Activated T-cell treated with anti-CD3 and anti-CD28 coated beads, Interleukin-2, amount 50 U/mL, for 72 hours (primary cell): ENCODE data around the gene MGAT1. TPM values are rescaled to one million over a fixed set of nuclear protein-coding genes. Genes with fewer than 3 reads are reported as not detected.

ENCODE experiments used
- ATAC-seq, 2 donors: fragments of 150-1000 bp; cut with Tn5 transposase; replicated peaks in 1 of 2; 2 replicates each; pipeline ENCODE4 v1.10.0; 2021; ENCODE audit warnings: moderate library complexity in 2 of 2, mild to moderate bottlenecking in 1 of 2
- DNase-seq, 2 donors: peaks; one replicate each; pipeline ENCODE4 v3.0.0; 2021 to 2022; ENCODE audit warnings: mixed read lengths in 1 of 2
- H3K27ac Mint-ChIP-seq: one replicate; pipeline ENCODE4 v1.8.0; 2022; ENCODE audit warnings: mild to moderate bottlenecking, moderate library complexity, mixed read lengths
- H3K27me3 Mint-ChIP-seq: one replicate; pipeline ENCODE4 v1.8.0; 2022; ENCODE audit warnings: low read depth, mixed read lengths
- H3K36me3 Mint-ChIP-seq, 2 donors: one replicate each; pipeline ENCODE4 v1.8.0; 2022; ENCODE audit warnings: mixed read lengths in 2 of 2, mild to moderate bottlenecking in 1 of 2; ENCODE audit not compliant: insufficient read depth in 2 of 2
- H3K4me1 Mint-ChIP-seq: one replicate; pipeline ENCODE4 v1.8.0; 2022; ENCODE audit warnings: low read depth, mixed read lengths
- H3K4me3 Mint-ChIP-seq, 2 donors: one replicate each; pipeline ENCODE4 v1.8.0; 2022; ENCODE audit warnings: mild to moderate bottlenecking in 2 of 2, mixed read lengths in 2 of 2, moderate library complexity in 2 of 2
- H3K9me3 Mint-ChIP-seq, 2 donors: one replicate each; pipeline ENCODE4 v1.8.0; 2022; ENCODE audit warnings: mixed read lengths in 2 of 2
- total RNA-seq, 2 donors: library from RNA; stranded (reverse); gene quantifications; one replicate each; pipeline ENCODE4 v1.2.3, GENCODE V29; 2022

Gene MGAT1
- total RNA-seq, 2 donors from 2014 or later = 102 to 109 TPM

DNA sequence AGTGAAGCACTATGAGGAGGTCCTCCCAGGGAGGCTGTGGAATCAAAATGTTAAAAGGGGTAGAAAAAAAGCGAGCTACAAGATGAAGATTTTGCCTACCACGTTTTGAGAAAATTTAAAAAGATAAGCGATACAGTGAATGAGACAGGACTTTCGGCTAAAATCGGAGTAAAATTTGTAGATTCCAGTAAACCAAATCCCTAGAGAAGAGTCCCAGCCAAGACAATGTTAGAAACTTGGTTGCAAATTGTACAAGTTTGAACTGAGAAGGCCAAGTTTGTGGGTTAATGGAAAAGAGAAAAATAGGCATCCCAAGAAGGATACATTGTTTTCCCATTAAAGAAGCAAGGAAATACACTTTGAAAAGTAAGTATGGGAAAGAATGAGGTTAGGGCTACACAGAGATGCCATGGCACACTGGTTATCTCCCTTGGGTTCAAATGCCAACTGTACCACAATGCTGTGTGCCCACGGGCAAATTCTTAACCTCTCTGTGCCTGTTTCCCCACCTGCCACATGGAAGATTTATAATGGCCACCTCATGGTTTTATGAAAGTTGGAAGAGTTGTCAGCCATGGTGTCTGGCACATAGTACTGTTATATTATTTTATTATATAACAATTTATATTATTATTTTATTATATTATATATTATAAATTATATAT lies 16.2 kb upstream of the MGAT1 start:
- ATAC-seq = no peak

DNA sequence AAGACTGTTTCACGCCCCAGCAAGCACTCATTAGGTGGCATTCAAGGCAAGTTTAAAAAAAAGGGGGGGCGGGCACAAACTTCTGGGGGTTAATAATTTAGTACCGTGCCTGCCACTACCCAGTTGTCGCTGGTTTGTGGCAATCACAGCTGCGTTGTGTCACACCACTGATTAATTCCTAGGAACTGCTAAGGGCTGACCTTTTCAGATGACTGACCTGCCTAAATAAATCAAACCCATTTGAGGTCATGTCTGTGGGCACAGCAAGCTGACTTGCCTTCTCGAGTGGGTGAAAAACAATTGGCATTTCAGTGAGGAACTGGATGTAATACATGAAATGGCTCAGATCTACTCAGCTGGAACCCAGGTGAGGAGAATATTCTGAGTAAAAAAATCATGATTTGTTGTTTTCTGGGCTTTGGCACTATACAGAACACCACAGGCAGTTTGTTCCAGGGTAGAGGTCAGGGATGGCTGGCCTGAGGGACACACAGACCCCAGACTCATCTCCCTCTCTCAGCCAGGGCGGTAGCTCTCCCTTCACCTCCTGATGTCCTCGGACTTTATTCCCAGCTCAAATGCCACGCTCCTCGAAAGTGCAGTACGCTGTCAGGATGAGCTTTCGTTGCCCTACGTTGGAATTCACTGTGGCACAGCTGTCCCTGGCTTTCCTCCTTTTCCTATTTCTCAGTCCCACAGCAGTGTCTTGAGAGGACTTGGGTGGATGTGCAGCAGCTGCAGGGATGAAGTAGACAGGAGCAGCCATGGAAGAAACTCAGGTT lies 15.5 kb upstream of the MGAT1 start:
- Mint-ChIP-seq H3K36me3 (no peaks in the 10 kb centered on the region), H3K27ac (no peak overlapping the region), H3K4me3 (peak overlapping the region; percentile 11 to 31), H3K4me1 (peaks cover 54% of the 10 kb centered on the region), H3K27me3 (no peaks in the 10 kb centered on the region), H3K9me3 (no peaks in the 10 kb centered on the region)
- DNase-seq = no peak
- peak; percentile 16 to 29 for ATAC-seq

More for the DNA sequence above, 16.2 kb upstream of the MGAT1 start:
- Mint-ChIP-seq H3K36me3 (no peaks in the 10 kb centered on the region), H3K4me3 (no peak overlapping the region), H3K27ac (no peak overlapping the region), H3K9me3 (no peaks in the 10 kb centered on the region), H3K4me1 (peaks cover 53% of the 10 kb centered on the region), H3K27me3 (no peaks in the 10 kb centered on the region)
- no peak for DNase-seq

DNA sequence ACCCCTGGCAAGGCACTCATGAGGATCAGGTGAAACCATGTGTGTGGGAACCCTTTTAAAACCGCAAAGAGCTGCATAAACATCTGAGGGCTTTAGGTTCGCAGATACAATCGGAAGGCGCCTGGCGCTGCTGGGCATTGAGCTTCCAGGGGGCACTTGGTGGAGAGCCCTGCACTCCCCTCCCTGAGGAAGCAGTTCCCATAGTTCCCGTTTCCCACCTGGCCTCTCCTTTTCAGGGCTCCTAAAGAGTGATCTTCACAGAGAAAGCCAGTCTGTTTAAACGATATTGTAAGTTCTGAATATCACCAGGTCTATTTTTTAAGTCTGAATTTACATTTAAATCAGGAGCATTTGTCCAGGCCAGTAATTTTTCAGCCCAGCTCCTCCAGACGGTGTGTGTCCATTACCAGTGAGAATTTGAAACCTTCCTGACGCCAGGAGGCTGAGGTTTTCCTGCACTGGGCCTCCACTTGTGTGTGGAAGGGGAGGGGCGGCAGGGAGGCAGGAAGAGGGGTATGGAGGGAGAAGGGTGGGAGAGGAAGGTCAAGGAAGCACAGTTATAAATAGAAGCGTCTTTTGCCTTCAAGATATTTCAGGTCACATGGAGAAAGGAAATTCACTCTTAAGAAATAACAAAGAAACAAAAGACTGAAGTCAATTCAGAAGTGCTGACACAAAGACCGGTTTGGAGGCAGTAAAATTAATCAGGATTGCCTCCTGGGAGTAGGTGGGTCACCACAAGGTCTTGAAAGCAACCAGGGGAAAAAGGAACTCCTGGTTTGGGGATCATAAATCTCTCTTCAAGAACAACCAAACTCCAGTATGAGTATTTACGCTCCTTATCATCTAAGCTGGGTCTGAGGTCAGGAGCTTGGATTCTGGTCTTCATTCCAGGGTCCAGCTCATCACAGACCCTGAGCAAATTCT lies 14.3 kb upstream of the MGAT1 start:
- H3K27me3 Mint-ChIP-seq = no peaks in the 10 kb centered on the region
- DNase-seq = no peak
- peaks cover 63% of the 10 kb centered on the region for H3K4me1 Mint-ChIP-seq
- H3K36me3 Mint-ChIP-seq = no peaks in the 10 kb centered on the region
- peak; percentile 42 to 53 for ATAC-seq
- peak overlapping the region; percentile 67 for H3K27ac Mint-ChIP-seq
- H3K9me3 Mint-ChIP-seq = no peaks in the 10 kb centered on the region
- H3K4me3 Mint-ChIP-seq = peak overlapping the region; percentile 68 to 82

DNA sequence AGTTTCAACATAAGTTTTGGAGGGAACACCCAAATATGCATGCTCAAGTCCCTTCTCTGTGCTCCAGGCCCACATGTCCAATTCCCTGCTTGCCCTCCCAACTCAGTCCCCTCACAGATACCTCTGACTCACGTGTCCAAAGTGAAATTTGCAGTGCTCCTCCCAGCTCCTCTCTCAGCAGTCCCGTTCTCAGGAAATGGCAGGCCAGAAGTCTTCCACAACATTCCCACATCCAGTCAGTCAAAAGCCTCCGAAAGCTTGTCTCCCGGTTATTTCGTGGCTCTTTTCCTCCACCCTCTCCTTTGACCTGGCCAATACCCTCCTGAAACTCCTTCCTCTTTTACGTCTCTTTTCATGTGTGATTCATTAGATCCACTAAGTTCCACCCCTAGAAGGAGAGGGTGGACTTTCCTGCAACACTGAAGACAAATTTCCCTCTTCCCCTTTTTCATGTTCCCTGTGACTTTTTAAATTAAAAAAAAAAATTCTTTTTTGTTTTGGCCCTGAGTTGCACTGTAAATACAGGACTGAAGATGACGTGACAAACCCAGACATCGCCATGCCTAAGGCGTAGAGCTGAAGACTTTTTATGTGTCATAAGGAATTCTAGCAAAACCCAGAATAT lies 12.8 kb upstream of the MGAT1 start:
- no peaks in the 10 kb centered on the region for H3K27me3 Mint-ChIP-seq
- H3K36me3 Mint-ChIP-seq = no peaks in the 10 kb centered on the region
- peak overlapping the region; percentile 9 to 15 for H3K4me3 Mint-ChIP-seq
- H3K9me3 Mint-ChIP-seq = no peaks in the 10 kb centered on the region
- no peak overlapping the region for H3K27ac Mint-ChIP-seq
- peaks cover 67% of the 10 kb centered on the region for H3K4me1 Mint-ChIP-seq
- ATAC-seq (no peak), DNase-seq (no peak)

DNA sequence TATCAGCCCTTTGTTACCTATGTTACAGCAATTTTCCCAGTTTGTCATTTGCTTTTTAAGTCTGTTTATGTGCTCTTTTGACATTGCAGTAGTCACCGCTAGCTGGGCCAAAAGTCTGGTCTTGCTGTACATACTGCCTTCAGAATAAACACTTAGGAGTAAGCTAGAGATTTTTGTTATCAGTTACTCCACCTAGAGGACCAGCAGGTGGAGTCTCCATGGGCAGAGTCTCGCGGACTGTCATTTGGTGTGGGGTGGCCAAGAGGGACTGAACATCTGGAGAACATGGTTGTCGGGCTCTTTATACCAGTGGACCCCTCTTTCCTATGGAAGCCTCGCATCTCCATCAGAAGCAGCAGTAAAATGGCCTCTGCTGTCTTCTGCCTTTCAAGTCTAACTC lies 10.8 kb upstream of the MGAT1 start:
- Mint-ChIP-seq H3K27me3 (no peaks in the 10 kb centered on the region), H3K36me3 (peaks cover 0 to 2% of the 10 kb centered on the region in 2 donors), H3K4me1 (peaks cover 78% of the 10 kb centered on the region), H3K4me3 (peak overlapping the region in 1 of 2 donors; percentile 25), H3K9me3 (no peaks in the 10 kb centered on the region), H3K27ac (peak overlapping the region; percentile 14)
- no peak for ATAC-seq
- no peak for DNase-seq

DNA sequence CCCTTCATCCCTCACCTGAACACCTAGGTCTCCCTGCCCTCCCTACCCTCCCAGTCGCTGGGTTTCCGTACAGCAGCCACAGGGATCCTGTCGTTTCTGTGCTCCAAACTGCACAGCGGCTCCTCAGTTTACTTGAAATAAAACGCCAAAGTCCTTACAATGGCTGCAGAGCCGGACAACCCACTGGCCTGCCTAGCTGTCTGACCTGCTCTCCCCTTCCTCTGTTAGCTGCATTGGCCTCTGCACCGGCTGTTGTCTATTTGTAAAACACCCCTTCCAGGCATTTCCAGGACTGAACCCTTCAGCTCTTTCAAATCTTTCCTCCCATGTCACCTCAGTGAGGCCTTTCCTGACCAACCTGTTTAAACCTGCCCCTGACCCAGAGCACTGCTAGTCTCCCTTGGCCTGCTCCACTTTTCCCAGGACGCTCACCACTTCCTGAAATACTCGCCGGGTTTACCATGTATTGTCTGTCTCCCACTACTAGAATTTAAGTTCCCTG lies 9.1 kb upstream of the MGAT1 start:
- ATAC-seq (no peak), DNase-seq (no peak)
- H3K4me3 Mint-ChIP-seq = peak overlapping the region; percentile 79 to 82
- H3K36me3 Mint-ChIP-seq = peaks cover 0 to 6% of the 10 kb centered on the region in 2 donors
- H3K27me3 Mint-ChIP-seq = no peaks in the 10 kb centered on the region
- no peaks in the 10 kb centered on the region for H3K9me3 Mint-ChIP-seq
- H3K4me1 Mint-ChIP-seq = peaks cover 82% of the 10 kb centered on the region
- H3K27ac Mint-ChIP-seq = peak overlapping the region; percentile 66

DNA sequence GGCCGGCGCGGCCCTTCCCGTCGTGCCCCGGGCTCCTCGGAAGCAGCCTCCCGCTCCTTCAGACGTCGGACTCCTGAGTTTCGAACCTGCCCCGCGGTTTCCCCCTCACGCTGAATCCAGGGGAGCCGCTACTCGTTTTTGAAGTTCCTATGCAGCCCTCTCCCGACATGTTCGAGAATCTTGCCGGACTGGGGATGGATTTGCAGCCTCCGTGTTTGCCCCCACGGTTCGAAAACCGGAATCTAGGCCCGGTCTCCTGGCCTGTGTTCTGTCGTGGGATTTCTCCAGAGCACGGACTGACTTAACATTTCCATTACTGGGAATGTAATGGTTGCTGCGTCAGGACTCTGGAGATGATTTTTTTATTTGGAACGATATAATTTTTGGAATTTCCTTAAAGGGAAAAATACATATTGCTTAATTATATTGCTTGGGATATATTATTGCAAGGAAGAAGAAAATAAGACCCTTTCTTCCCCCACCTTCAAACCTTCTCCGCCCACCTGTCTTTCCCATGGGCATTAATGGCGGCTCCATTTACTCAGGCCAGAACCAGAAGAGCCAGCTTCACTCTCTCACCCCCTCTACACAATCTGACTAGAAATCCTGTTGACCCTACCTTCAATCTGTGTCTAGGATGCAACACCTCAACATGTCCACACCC lies 8.5 kb upstream of the MGAT1 start:
- no peak for ATAC-seq

DNA sequence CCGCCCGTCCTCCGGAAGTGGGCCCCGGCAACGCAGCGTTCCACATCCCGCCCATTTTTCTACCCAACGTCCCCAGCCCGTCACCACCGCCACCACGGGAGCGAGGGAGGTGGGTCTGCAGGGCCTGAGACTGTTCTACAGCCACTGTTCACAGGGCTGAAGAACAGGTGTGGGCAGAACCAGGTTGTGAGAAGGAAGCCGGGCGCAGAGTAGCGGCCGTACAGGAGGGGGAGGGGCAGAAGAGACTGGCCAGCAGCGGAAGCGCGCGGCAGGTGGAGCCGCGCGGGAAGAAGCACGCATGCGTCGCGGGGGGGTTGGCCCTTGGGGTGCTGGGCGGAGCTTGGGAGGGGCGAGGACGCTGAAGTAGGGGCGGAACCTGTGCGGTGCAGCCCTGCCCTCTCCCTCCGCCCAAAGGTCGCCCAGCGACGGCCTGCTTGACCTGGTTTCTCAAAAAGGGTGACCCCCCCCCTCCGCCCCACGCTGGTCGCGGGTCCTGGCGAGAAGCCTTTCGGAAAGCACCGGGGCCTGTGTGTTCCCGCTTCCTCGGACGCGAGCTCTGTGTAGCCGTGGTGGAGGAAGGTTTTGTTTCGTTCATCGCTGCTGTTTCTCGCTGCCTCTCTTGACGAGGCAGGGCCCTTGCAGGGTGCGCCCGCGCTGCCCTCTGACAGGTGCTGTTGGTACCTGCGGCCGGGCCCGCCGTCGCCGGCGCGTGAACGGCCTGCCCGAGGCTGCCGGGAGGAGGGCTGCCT lies 7.8 kb upstream of the MGAT1 start:
- H3K27ac Mint-ChIP-seq = peak overlapping the region; percentile 89
- peak; percentile 96 to 98 for DNase-seq
- peak overlapping the region; percentile 79 to 82 for H3K4me3 Mint-ChIP-seq
- H3K27me3 Mint-ChIP-seq = no peaks in the 10 kb centered on the region
- ATAC-seq = peak; percentile 80 to 81
- no peaks in the 10 kb centered on the region for H3K9me3 Mint-ChIP-seq
- H3K36me3 Mint-ChIP-seq = peaks cover 3 to 6% of the 10 kb centered on the region in 2 donors
- peaks cover 83% of the 10 kb centered on the region for H3K4me1 Mint-ChIP-seq

More for the DNA sequence above, 8.5 kb upstream of the MGAT1 start:
- peak overlapping the region; percentile 79 to 82 for H3K4me3 Mint-ChIP-seq
- peaks cover 0 to 6% of the 10 kb centered on the region in 2 donors for H3K36me3 Mint-ChIP-seq
- peaks cover 83% of the 10 kb centered on the region for H3K4me1 Mint-ChIP-seq
- H3K9me3 Mint-ChIP-seq = no peaks in the 10 kb centered on the region
- H3K27ac Mint-ChIP-seq = peak overlapping the region; percentile 88
- no peak for DNase-seq
- H3K27me3 Mint-ChIP-seq = no peaks in the 10 kb centered on the region

DNA sequence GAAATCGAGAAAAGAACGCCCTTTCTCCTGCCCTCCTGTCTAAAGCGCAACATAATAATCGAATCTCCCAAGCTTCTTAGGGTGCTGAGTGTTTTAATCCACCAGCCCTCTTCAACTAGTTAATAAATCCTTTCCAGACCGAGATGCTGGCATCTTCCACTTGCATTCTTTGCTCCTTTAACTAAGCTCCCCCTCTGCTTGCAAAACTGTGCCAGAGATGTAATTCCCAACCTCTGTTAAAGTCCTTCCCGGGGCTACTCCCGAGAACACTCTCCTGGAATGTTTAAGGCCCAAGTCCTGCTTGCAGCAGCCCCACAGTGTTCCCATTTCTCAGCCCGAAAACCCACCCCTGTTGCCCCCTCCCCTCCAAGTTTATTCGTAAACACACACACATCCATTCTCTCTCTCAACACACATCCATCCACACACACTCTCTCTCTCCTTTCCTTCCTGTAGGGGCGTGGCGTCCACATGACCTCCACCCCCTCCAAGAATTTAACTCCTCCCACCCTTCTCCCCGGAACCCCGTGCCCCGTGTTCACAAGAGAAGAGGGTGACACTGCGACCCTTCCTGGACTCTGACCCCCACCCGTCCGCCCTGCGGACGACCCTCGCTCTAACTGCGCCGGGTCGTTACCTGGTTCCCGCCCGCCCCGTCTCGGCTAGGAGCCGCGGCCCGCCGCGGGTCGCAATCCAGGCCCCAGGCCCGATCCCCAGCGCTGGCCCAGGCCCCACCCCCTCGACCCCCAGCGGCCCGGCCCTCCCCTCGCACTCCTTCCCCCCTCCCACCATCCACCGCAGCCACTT lies 7.0 kb upstream of the MGAT1 start:
- Mint-ChIP-seq H3K36me3 (peaks cover 3 to 6% of the 10 kb centered on the region in 2 donors), H3K27ac (peak overlapping the region; percentile 98)
- DNase-seq = peak; percentile 88 to 91

DNA sequence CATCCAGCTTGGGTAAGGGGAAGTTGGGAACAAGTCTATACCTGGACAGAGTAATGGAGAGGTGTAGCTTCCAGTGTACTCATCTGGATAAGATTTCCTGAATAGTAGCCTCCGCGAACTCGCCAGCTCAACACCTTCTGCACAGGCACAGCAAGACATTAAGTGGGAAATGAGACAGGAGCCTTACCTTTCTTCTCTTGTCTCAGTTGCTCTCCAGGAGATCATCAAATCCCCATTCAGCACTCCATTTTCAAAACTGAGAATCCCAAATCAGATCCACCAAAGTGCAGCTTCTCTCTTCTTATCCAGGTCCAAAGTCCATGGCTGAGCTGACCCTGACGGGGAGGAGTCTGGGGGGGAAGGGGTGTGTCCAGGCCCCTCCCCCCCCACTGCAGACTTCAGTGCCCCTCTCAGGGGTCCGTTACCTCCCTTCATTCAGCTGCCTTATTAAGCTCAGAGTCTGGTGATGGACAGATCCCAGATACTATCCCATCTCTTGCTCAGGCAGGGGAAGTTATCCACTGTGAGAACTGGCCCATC lies 5.9 kb upstream of the MGAT1 start:
- peak overlapping the region; percentile 98 for H3K27ac Mint-ChIP-seq
- H3K9me3 Mint-ChIP-seq = no peaks in the 10 kb centered on the region
- ATAC-seq (no peak), DNase-seq (no peak)
- peak overlapping the region; percentile 63 to 79 for H3K4me3 Mint-ChIP-seq
- H3K27me3 Mint-ChIP-seq = no peaks in the 10 kb centered on the region
- H3K4me1 Mint-ChIP-seq = peaks cover 83% of the 10 kb centered on the region
- H3K36me3 Mint-ChIP-seq = peaks cover 3 to 6% of the 10 kb centered on the region in 2 donors

More for the DNA sequence above, 7.0 kb upstream of the MGAT1 start:
- no peaks in the 10 kb centered on the region for H3K9me3 Mint-ChIP-seq
- H3K4me1 Mint-ChIP-seq = peaks cover 83% of the 10 kb centered on the region
- ATAC-seq = peak; percentile 75 to 78
- H3K4me3 Mint-ChIP-seq = peak overlapping the region; percentile 79 to 82
- H3K27me3 Mint-ChIP-seq = no peaks in the 10 kb centered on the region
